MCF 10A (cell line): ENCODE data around the gene ARHGEF33. TPM values are rescaled to one million over a fixed set of nuclear protein-coding genes. Genes with fewer than 3 reads are reported as not detected.

ENCODE experiments used
- BruUV-seq: library from RNA; stranded (reverse); fragments of 400-500 nt; replicated peaks from 2 replicates; lab custom pipeline; 2021; lab: Mats Ljungman, UMichigan
- CTCF ChIA-PET: fragments of 300-600 bp; sonication (Branson Sonifier 250); formaldehyde crosslinking; extraction: SDS; loops from one replicate; lab custom pipeline; 2021; ENCODE audit warnings: antibody characterized with exemption, inconsistent platforms; lab: Yijun Ruan, JAX
- POLR2A ChIA-PET: fragments of 300-600, 350-650 bp; sonication (Branson Sonifier 250); formaldehyde crosslinking; extraction: SDS; loops from one replicate; lab custom pipeline; 2020; ENCODE audit warnings: antibody characterized with exemption, inconsistent platforms; lab: Yijun Ruan, JAX
- DNase-seq: peaks from one replicate; pipeline ENCODE4 v3.0.0-alpha.2; 2018; ENCODE audit not compliant: unreplicated experiment
- H3K27ac Mint-ChIP-seq: one replicate; pipeline ENCODE4 v1.8.0; 2022; ENCODE audit warnings: mild to moderate bottlenecking, low read depth, mixed read lengths; ENCODE audit not compliant: unreplicated experiment
- H3K27me3 Mint-ChIP-seq: one replicate; pipeline ENCODE4 v1.8.0; 2022; ENCODE audit warnings: mixed read lengths; ENCODE audit not compliant: insufficient read depth, unreplicated experiment
- H3K36me3 Mint-ChIP-seq: one replicate; pipeline ENCODE4 v1.8.0; 2022; ENCODE audit warnings: mild to moderate bottlenecking, moderate library complexity, mixed read lengths; ENCODE audit not compliant: insufficient read depth, unreplicated experiment
- H3K4me1 Mint-ChIP-seq: one replicate; pipeline ENCODE4 v1.8.0; 2022; ENCODE audit warnings: mixed read lengths; ENCODE audit not compliant: insufficient read depth, unreplicated experiment
- H3K4me3 Mint-ChIP-seq: one replicate; pipeline ENCODE4 v1.8.0; 2022; ENCODE audit warnings: mild to moderate bottlenecking, moderate library complexity, mixed read lengths; ENCODE audit not compliant: unreplicated experiment
- H3K9me3 Mint-ChIP-seq: one replicate; pipeline ENCODE4 v1.8.0; 2022; ENCODE audit warnings: mixed read lengths; ENCODE audit not compliant: unreplicated experiment
- intact Hi-C: fragments of 100-400 bp; cut with micrococcal nuclease; formaldehyde crosslinking; loops from 2 replicates; pipeline ENCODE4 v1.14.1; 2022
- total RNA-seq: library from RNA; stranded (reverse); gene quantifications from 2 replicates; pipeline ENCODE4 v1.2.3, GENCODE V29; 2022
- TF ChIP-seq, protein P1 (sequence below): fragments of 200-600 bp; IDR thresholded peaks from one replicate; pipeline ENCODE4 v1.8.0; 2022; ENCODE audit warnings: antibody characterized with exemption, mild to moderate bottlenecking; ENCODE audit not compliant: unreplicated experiment

ARHGEF33 gene
- total RNA-seq, 1 experiment from 2014 or later, result 0.07 TPM

DNA sequence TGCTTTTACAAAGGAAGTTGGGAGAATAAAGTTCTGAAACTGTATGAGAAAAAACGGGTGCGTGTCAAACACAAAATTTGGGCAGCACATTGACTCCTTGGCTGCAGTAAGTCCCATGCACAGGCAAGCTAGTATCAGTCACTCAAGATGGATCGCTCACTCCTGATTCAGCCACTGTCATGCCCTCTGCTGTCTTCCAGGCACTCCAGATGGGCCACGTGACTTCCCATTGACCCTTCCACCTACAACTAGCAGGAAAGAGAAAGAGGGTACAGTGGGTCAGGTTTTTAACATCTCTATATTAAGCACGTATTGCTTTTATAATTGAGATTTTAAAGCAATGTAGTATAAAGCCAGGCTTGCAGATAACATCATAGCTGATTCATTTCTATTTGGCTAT lies 8.6 kb downstream of the ARHGEF33 start:
- H3K36me3 Mint-ChIP-seq, result no peaks in the 10 kb centered on the region
- ChIA-PET POLR2A (no interaction called here), CTCF (no interaction called here)
- BruUV-seq, result no TSS peak
- intact Hi-C loops, result no loop called here
- H3K27me3 Mint-ChIP-seq, result no peaks in the 10 kb centered on the region
- H3K4me3 Mint-ChIP-seq, result no peak overlapping the region
- H3K9me3 Mint-ChIP-seq, result no peaks in the 10 kb centered on the region
- TF ChIP-seq, protein P1, sequence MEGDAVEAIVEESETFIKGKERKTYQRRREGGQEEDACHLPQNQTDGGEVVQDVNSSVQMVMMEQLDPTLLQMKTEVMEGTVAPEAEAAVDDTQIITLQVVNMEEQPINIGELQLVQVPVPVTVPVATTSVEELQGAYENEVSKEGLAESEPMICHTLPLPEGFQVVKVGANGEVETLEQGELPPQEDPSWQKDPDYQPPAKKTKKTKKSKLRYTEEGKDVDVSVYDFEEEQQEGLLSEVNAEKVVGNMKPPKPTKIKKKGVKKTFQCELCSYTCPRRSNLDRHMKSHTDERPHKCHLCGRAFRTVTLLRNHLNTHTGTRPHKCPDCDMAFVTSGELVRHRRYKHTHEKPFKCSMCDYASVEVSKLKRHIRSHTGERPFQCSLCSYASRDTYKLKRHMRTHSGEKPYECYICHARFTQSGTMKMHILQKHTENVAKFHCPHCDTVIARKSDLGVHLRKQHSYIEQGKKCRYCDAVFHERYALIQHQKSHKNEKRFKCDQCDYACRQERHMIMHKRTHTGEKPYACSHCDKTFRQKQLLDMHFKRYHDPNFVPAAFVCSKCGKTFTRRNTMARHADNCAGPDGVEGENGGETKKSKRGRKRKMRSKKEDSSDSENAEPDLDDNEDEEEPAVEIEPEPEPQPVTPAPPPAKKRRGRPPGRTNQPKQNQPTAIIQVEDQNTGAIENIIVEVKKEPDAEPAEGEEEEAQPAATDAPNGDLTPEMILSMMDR, result no peak
- no peak for DNase-seq
- H3K4me1 Mint-ChIP-seq, result no peaks in the 10 kb centered on the region
- H3K27ac Mint-ChIP-seq, result no peak overlapping the region

DNA sequence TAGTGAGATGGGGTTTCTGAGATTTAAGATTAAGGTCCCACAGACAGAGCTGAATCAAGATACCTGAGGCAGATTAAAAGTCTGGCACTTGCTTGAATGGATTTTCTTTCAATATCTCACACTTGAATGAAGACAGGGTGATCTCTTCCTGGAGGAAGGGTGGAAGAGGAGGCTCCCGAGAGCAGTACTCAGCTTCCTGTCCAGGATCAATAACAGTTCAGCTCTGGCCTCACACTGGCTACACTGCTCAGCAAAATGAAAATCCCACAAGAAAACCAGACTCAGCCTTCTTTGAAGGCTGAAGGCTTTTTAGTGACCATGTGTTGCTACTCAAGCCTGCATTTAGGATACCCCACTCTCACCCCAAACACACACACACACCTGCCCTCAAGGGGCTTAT lies 11.1 kb downstream of the ARHGEF33 start:
- CTCF ChIA-PET, result no interaction called here

DNA sequence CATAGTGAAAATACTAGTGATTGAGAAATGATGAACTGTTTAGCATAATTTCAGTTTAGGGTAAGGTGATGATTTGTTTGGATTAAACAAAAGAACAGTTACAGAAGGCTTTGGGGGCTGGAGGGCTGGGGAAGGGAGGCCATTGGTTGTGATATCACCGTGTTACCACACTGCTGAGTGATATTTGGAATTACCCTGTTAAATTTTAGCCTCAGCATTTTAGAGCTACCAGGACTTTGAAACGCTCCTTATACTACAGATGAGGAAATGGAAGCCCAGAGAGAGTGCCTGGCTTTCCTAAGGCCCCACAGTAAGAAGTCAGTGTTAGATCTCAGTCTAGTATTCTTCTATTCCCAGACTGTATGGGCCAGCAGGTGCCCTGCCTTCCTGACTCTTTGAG lies 15.6 kb downstream of the ARHGEF33 start:
- H3K36me3 Mint-ChIP-seq, result no peaks in the 10 kb centered on the region
- no peaks in the 10 kb centered on the region for H3K9me3 Mint-ChIP-seq
- H3K27me3 Mint-ChIP-seq, result no peaks in the 10 kb centered on the region
- no peak overlapping the region for H3K27ac Mint-ChIP-seq
- POLR2A ChIA-PET, result no interaction called here
- H3K4me3 Mint-ChIP-seq, result no peak overlapping the region
- intact Hi-C loops, result no loop called here
- CTCF ChIA-PET, result interaction anchor here (1.4 kb wide), 1 partner anchor 10 kb away, joined by 4 read pairs; no protein-coding TSS in a partner anchor
- H3K4me1 Mint-ChIP-seq, result peaks cover 6% of the 10 kb centered on the region
- TF ChIP-seq, protein P1, result no peak
- BruUV-seq, result no TSS peak
- DNase-seq, result no peak

More for the DNA sequence above, 11.1 kb downstream of the ARHGEF33 start:
- no peak for DNase-seq
- Mint-ChIP-seq H3K27ac (no peak overlapping the region), H3K36me3 (no peaks in the 10 kb centered on the region), H3K9me3 (no peaks in the 10 kb centered on the region), H3K4me1 (no peaks in the 10 kb centered on the region), H3K27me3 (no peaks in the 10 kb centered on the region), H3K4me3 (no peak overlapping the region)
- POLR2A ChIA-PET, result no interaction called here
- TF ChIP-seq, protein P1, result no peak
- intact Hi-C loops, result no loop called here
- BruUV-seq, result no TSS peak

DNA sequence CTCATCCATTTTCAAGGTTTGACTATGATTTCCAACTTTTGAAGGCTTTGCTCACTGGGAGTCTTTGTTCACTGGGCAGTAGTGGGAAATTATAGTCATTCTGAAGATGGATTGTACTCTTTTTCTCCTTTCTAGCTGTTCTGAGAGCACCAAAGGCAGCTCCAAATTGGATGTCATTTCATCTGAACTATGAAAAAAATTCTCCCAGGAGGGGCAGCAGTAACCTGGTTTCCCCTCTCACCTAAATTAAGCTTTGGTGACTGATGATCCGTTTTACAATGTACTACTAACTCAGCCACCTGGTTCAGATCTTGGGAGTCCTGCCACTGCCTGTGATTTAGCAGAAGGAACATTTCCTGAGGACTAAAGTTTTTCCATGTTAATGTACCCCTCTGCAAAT lies 17.6 kb downstream of the ARHGEF33 start:
- ChIA-PET POLR2A (interaction anchor here (0.7 kb wide), 1 partner anchor 25 kb away, joined by 4 read pairs; no protein-coding TSS in a partner anchor), CTCF (interaction anchor here (0.6 to 0.8 kb wide), 3 partner anchors 19 to 305 kb away, joined by 3 read pairs; no protein-coding TSS in a partner anchor)
- H3K27ac Mint-ChIP-seq, result no peak overlapping the region

More for the DNA sequence above, 17.6 kb downstream of the ARHGEF33 start:
- BruUV-seq, result no TSS peak
- intact Hi-C loops, result no loop called here
- no peak for DNase-seq
- H3K9me3 Mint-ChIP-seq, result no peaks in the 10 kb centered on the region
- no peaks in the 10 kb centered on the region for H3K36me3 Mint-ChIP-seq
- H3K4me1 Mint-ChIP-seq, result peaks cover 6% of the 10 kb centered on the region
- no peaks in the 10 kb centered on the region for H3K27me3 Mint-ChIP-seq
- H3K4me3 Mint-ChIP-seq, result no peak overlapping the region
- TF ChIP-seq, protein P1, result no peak
